HepG2 (cell line): Measurements from ENCODE around the gene TTC23L. TPM values are rescaled to one million over a fixed set of nuclear protein-coding genes. Genes with fewer than 3 reads are reported as not detected.

Experiments used
- AGO2 ChIP-seq: fragments of 200-400 bp; formaldehyde crosslinking; optimal IDR thresholded peaks from 2 replicates; pipeline ENCODE3; 2017; ENCODE audit warnings: mild to moderate bottlenecking, low read depth, low read length, moderate library complexity
- KDM3A ChIP-seq: IDR thresholded peaks from 2 replicates; pipeline ENCODE4 v1.6.1; 2018; ENCODE audit warnings: low read depth, missing compliant biosample characterization
- MATR3 ChIP-seq: sonication (generic); formaldehyde crosslinking; IDR thresholded peaks from 2 replicates; pipeline ENCODE4 v1.4.0; 2020; ENCODE audit warnings: missing genetic modification reagents
- MAZ ChIP-seq, 2 experiments: sonication (generic) in 1 of 2; formaldehyde crosslinking in 1 of 2; IDR thresholded peaks; 2 replicates each; pipeline versions ENCODE4 v1.5.0 to v1.6.1; 2012 to 2020; ENCODE audit warnings: low read depth in 2 of 2, mild to moderate bottlenecking in 2 of 2, borderline replicate concordance in 1 of 2, improper control_type of control experiment in 1 of 2, low read length in 1 of 2, missing genetic modification reagents in 1 of 2, moderate library complexity in 1 of 2
- NKX3-1 ChIP-seq: sonication (generic); formaldehyde crosslinking; IDR thresholded peaks from 2 replicates; pipeline ENCODE4 v1.5.0; 2020; ENCODE audit warnings: missing genetic modification reagents
- PTBP1 ChIP-seq: fragments of 200-400 bp; formaldehyde crosslinking; IDR thresholded peaks from 2 replicates; pipeline ENCODE4 v1.6.1; 2018; ENCODE audit warnings: low read length, low read depth; ENCODE audit not compliant: poor library complexity, severe bottlenecking
- SALL1 ChIP-seq: sonication (generic); formaldehyde crosslinking; IDR thresholded peaks from 2 replicates; pipeline ENCODE4 v1.8.0; 2022; ENCODE audit warnings: mild to moderate bottlenecking, missing genetic modification reagents
- SKIL ChIP-seq: sonication (generic); formaldehyde crosslinking; IDR thresholded peaks from 2 replicates; pipeline ENCODE4 v1.8.0; 2022; ENCODE audit warnings: missing genetic modification reagents, mild to moderate bottlenecking, moderate library complexity, borderline replicate concordance
- SOX13 ChIP-seq, 3 experiments: fragments of 450-650 bp in 1 of 3; sonication (generic) in 1 of 3; formaldehyde crosslinking in 1 of 3; IDR thresholded peaks in 2 of 3; conservative IDR thresholded peaks in 1 of 3; 2 replicates each; pipeline versions ENCODE4 v1.5.0 to v1.6.1; 2016 to 2020; ENCODE audit warnings: antibody characterized with exemption in 1 of 3, mild to moderate bottlenecking in 1 of 3, missing compliant biosample characterization in 1 of 3, missing genetic modification reagents in 1 of 3, moderate library complexity in 1 of 3
- TAF1 ChIP-seq: sonication (generic); formaldehyde crosslinking; IDR thresholded peaks from 2 replicates; pipeline ENCODE4 v1.4.0; 2020; ENCODE audit warnings: missing genetic modification reagents
- ZHX2 ChIP-seq, 2 experiments: sonication (generic) in 1 of 2; formaldehyde crosslinking in 1 of 2; IDR thresholded peaks; 2 replicates each; pipeline versions ENCODE4 v1.6.1 to v1.9.0; 2014 to 2022; ENCODE audit warnings: antibody characterized with exemption in 1 of 2, borderline replicate concordance in 1 of 2, inconsistent platforms in 1 of 2, low read depth in 1 of 2, missing genetic modification reagents in 1 of 2
- ZNF225 ChIP-seq: sonication (generic); formaldehyde crosslinking; IDR thresholded peaks from 2 replicates; pipeline ENCODE4 v1.4.0; 2020; ENCODE audit warnings: mild to moderate bottlenecking, missing genetic modification reagents
- ZNF414 ChIP-seq: sonication (generic); formaldehyde crosslinking; IDR thresholded peaks from 2 replicates; pipeline ENCODE4 v1.5.0; 2020; ENCODE audit warnings: missing genetic modification reagents
- ZNF431 ChIP-seq: sonication (generic); formaldehyde crosslinking; IDR thresholded peaks from 2 replicates; pipeline ENCODE4 v1.9.0; 2022; ENCODE audit warnings: missing genetic modification reagents, low read depth, mild to moderate bottlenecking, borderline replicate concordance
- ZNF703 ChIP-seq: sonication (generic); formaldehyde crosslinking; IDR thresholded peaks from 2 replicates; pipeline ENCODE4 v1.5.1; 2020; ENCODE audit warnings: missing genetic modification reagents, mild to moderate bottlenecking, moderate library complexity, borderline replicate concordance
- polyA plus RNA-seq, 8 experiments: library from polyadenylated mRNA; depleted of rRNA in 3 of 8; stranded (reverse) in 7 of 8; unstranded in 1 of 8; fragments of >200 nt; fragmentation: Illumina TruSeq in 4 of 8; extraction: Trizol in 4 of 8; gene quantifications; 2 replicates each; pipeline versions ENCODE4 v1.2.1 to v1.2.3, GENCODE V29; 2011 to 2016; ENCODE audit warnings: low read depth in 4 of 8, missing spikeins in 1 of 8, mixed read lengths in 1 of 8; ENCODE audit not compliant: insufficient read depth in 1 of 8
- total RNA-seq, 5 experiments: library from RNA; depleted of rRNA; stranded (reverse); fragments of >200 nt; fragmentation: Illumina TruSeq; extraction: Trizol; gene quantifications; 2 replicates each; pipeline ENCODE4 v1.2.3, GENCODE V29; 2016; ENCODE audit warnings: low read depth in 1 of 5

Gene TTC23L
- total and polyA plus RNA-seq, 2 of the 13 experiments (the other 11 are each of a cell fraction or from before 2014, with no cell fraction given) = 0.37 to 1.4 TPM

GRCh38 chr5:34915139-34915855 is 76.3 kb downstream of the TTC23L start, which contains the start of the genes BRIX1 and RAD1 (continued):
- TF ChIP-seq MATR3 (CRISPR knock-in tag) (no peak), MAZ (IDR thresholded peaks at IDR 0.05; ENCODE audit: borderline replicate concordance, low read depth, low read length) (peak; percentile 10; the same call in 1 of the 2 replicates), MAZ (CRISPR knock-in tag; IDR thresholded peaks at IDR 0.05; ENCODE audit: low read depth) (peak; percentile 67; the same call in 1 of the 2 replicates), SOX13 (IDR thresholded peaks at IDR 0.05) (no peak), SOX13 (CRISPR knock-in tag; conservative IDR thresholded peaks at IDR 0.05 in 1 of 2, IDR thresholded peaks at IDR 0.05 in 1 of 2) (peak in 1 of 2 experiments; percentile 48; a peak in 1 of 4 replicates), TAF1 (CRISPR knock-in tag) (peak; percentile 99), ZHX2 (IDR thresholded peaks at IDR 0.05; ENCODE audit: low read depth) (peak; percentile 93), ZHX2 (CRISPR knock-in tag; IDR thresholded peaks at IDR 0.05; ENCODE audit: borderline replicate concordance) (no peak; the same call in 1 of the 2 replicates), PTBP1 (peak; percentile 80), AGO2 (peak; percentile 69), KDM3A (CRISPR knock-in tag) (peak; percentile 73; the same call in 1 of the 2 replicates), ZNF225 (CRISPR knock-in tag) (peak; percentile 34; the same call in 1 of the 2 replicates), SKIL (CRISPR knock-in tag) (peak; percentile 75), ZNF414 (CRISPR knock-in tag) (0 out of 2 replicates have a peak, but pooled peaks have one; percentile 63), ZNF703 (CRISPR knock-in tag) (peak; percentile 61; the same call in 1 of the 2 replicates), SALL1 (CRISPR knock-in tag) (peak; percentile 93), ZNF431 (CRISPR knock-in tag) (peak; percentile 55), NKX3-1 (0 out of 2 replicates have a peak, but pooled peaks have one; percentile 19)
